HL-60 (cell line): ENCODE measurements around the gene SRP19.

Source experiments
- DNase-seq, 2 experiments: peaks; one replicate each; pipeline ENCODE4 v3.0.0-alpha.2; 2010 to 2020; ENCODE audit warnings: low read depth in 1 of 2, low spot score in 1 of 2
- H3K27ac ChIP-seq: fragments of 250-450 bp; sonication (Bioruptor Pico); replicated peaks from 2 replicates; pipeline ENCODE4 v1.5.1; 2020; ENCODE audit warnings: mild to moderate bottlenecking, moderate library complexity
- H3K27me3 ChIP-seq: fragments of 250-450 bp; sonication (Bioruptor Pico); 2 replicates; pipeline ENCODE4 v1.5.1; 2021; ENCODE audit warnings: mild to moderate bottlenecking, moderate library complexity; ENCODE audit not compliant: insufficient read depth, poor library complexity, severe bottlenecking
- H3K4me3 ChIP-seq: replicated peaks from 2 replicates; pipeline ENCODE4 v1.5.1; 2011; ENCODE audit warnings: mild to moderate bottlenecking, control low read depth, low read length; ENCODE audit not compliant: insufficient read depth
- GABPA ChIP-seq: IDR thresholded peaks from 2 replicates; pipeline ENCODE4 v1.6.1; 2012; ENCODE audit warnings: low read depth
- POLR2AphosphoS5 ChIP-seq: IDR thresholded peaks from 2 replicates; pipeline ENCODE4 v1.6.1; 2012; ENCODE audit warnings: low read depth
- SPI1 ChIP-seq: IDR thresholded peaks from 2 replicates; pipeline ENCODE4 v1.6.1; 2012; ENCODE audit warnings: low read depth, mild to moderate bottlenecking, borderline replicate concordance
- TF ChIP-seq, protein P1 (sequence below): IDR thresholded peaks from one replicate; pipeline ENCODE4 v1.5.1; 2011; ENCODE audit warnings: low read length, control low read depth, inconsistent platforms; ENCODE audit not compliant: insufficient read depth
- TF ChIP-seq, protein P2 (sequence below): IDR thresholded peaks from 2 replicates; pipeline ENCODE4 v1.6.1; 2012; ENCODE audit warnings: low read depth; ENCODE audit not compliant: insufficient replicate concordance

SRP19 gene

DNA sequence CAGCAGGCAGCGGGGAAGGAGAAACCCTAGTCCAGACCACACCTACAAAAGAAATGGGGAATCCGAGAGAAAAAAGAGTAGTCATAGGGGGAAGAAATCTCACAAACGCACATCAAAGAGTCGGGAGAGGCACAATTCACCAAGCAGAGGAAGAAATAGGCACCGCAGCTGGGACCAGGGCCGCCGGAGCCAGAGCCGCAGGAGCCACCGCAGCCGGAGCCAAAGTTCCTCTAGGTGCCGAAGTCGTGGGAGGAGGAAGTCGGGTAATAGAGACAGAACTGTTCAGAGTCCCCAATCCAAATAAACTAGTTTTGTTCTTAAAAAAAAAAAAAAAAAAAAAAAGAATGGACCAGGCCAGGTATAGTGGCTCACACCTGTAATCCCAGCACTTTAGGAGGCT, 31.7 kb downstream of the SRP19 start:
- DNase-seq, result no peak
- TF ChIP-seq, protein P1, sequence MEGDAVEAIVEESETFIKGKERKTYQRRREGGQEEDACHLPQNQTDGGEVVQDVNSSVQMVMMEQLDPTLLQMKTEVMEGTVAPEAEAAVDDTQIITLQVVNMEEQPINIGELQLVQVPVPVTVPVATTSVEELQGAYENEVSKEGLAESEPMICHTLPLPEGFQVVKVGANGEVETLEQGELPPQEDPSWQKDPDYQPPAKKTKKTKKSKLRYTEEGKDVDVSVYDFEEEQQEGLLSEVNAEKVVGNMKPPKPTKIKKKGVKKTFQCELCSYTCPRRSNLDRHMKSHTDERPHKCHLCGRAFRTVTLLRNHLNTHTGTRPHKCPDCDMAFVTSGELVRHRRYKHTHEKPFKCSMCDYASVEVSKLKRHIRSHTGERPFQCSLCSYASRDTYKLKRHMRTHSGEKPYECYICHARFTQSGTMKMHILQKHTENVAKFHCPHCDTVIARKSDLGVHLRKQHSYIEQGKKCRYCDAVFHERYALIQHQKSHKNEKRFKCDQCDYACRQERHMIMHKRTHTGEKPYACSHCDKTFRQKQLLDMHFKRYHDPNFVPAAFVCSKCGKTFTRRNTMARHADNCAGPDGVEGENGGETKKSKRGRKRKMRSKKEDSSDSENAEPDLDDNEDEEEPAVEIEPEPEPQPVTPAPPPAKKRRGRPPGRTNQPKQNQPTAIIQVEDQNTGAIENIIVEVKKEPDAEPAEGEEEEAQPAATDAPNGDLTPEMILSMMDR, result no peak
- TF ChIP-seq SPI1, result no peak
- TF ChIP-seq GABPA, result no peak
- TF ChIP-seq, protein P2, sequence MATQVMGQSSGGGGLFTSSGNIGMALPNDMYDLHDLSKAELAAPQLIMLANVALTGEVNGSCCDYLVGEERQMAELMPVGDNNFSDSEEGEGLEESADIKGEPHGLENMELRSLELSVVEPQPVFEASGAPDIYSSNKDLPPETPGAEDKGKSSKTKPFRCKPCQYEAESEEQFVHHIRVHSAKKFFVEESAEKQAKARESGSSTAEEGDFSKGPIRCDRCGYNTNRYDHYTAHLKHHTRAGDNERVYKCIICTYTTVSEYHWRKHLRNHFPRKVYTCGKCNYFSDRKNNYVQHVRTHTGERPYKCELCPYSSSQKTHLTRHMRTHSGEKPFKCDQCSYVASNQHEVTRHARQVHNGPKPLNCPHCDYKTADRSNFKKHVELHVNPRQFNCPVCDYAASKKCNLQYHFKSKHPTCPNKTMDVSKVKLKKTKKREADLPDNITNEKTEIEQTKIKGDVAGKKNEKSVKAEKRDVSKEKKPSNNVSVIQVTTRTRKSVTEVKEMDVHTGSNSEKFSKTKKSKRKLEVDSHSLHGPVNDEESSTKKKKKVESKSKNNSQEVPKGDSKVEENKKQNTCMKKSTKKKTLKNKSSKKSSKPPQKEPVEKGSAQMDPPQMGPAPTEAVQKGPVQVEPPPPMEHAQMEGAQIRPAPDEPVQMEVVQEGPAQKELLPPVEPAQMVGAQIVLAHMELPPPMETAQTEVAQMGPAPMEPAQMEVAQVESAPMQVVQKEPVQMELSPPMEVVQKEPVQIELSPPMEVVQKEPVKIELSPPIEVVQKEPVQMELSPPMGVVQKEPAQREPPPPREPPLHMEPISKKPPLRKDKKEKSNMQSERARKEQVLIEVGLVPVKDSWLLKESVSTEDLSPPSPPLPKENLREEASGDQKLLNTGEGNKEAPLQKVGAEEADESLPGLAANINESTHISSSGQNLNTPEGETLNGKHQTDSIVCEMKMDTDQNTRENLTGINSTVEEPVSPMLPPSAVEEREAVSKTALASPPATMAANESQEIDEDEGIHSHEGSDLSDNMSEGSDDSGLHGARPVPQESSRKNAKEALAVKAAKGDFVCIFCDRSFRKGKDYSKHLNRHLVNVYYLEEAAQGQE, result no peak
- no peak for TF ChIP-seq POLR2AphosphoS5
- no peak overlapping the region for H3K4me3 ChIP-seq
- no peak overlapping the region for H3K27ac ChIP-seq
- no peaks in the 10 kb centered on the region for H3K27me3 ChIP-seq

DNA sequence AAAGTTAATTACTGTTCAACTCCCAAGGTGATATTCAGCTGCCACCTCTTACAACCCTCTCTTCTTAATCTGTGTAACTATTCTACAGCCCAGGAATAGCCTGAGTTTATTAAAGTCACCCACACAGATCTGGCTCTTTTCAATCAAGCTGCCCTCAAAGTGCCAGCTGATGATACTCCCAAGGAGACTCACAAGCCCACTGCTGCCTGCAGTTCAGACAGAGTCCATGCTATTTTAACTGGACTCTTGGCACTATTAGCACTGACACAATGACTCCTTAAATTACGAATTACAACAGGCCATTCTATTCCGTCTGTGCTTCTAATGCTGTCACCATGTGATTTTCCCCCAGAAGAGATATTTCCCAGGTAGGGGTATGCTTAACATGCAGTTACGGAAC, 34.6 kb downstream of the SRP19 start:
- no peaks in the 10 kb centered on the region for H3K27me3 ChIP-seq
- H3K27ac ChIP-seq, result no peak overlapping the region
- no peak overlapping the region for H3K4me3 ChIP-seq
- TF ChIP-seq POLR2AphosphoS5, result no peak
- TF ChIP-seq GABPA, result no peak
- no peak for TF ChIP-seq SPI1
- TF ChIP-seq, protein P2, result no peak
- TF ChIP-seq, protein P1, result no peak
- no peak for DNase-seq

DNA sequence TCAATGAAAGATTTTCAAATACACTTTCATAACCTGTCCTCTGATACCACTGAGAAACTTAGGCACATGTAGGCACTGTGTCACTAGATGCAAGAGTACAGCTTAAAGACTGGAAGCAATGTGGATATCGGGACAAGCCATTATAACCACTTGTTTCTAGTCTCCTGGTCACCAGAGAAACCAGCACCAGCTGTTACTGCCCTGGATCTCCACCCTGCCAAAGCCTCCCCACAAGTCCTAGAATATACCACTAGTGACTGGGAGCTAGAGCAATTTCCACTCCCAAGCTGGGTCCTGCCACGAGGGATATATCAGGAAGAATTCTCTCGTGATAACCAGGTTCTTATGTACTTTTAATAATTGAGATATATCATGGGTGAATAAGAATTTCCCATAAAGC, 41.5 kb downstream of the SRP19 start:
- no peak overlapping the region for H3K27ac ChIP-seq
- TF ChIP-seq, protein P2, result no peak
- TF ChIP-seq SPI1 (no peak), GABPA (no peak), POLR2AphosphoS5 (no peak)
- TF ChIP-seq, protein P1, result no peak
- H3K27me3 ChIP-seq, result no peaks in the 10 kb centered on the region
- no peak overlapping the region for H3K4me3 ChIP-seq
- no peak for DNase-seq
